Ishikawa (cell line): Measurements from ENCODE around the gene CYP39A1.

Experiments
- CEBPB ChIP-seq: IDR thresholded peaks from 2 replicates; pipeline ENCODE4 v1.6.1; 2012
- CREB1 ChIP-seq: IDR thresholded peaks from 2 replicates; pipeline ENCODE4 v1.6.1; 2012; ENCODE audit warnings: low read depth
- EGR1 ChIP-seq: IDR thresholded peaks from 2 replicates; pipeline ENCODE4 v1.6.1; 2012
- EP300 ChIP-seq: IDR thresholded peaks from 2 replicates; pipeline ENCODE4 v1.6.1; 2012; ENCODE audit warnings: borderline replicate concordance
- FOXM1 ChIP-seq: IDR thresholded peaks from 2 replicates; pipeline ENCODE4 v1.6.1; 2012; ENCODE audit warnings: low read depth, borderline replicate concordance
- MAX ChIP-seq: IDR thresholded peaks from 2 replicates; pipeline ENCODE4 v1.6.1; 2012
- NFIC ChIP-seq: IDR thresholded peaks from 2 replicates; pipeline ENCODE4 v1.6.1; 2012
- RAD21 ChIP-seq: IDR thresholded peaks from 2 replicates; pipeline ENCODE4 v1.6.1; 2012; ENCODE audit warnings: low read depth
- TAF1 ChIP-seq: IDR thresholded peaks from 2 replicates; pipeline ENCODE4 v1.6.1; 2012; ENCODE audit warnings: low read depth, mild to moderate bottlenecking
- TCF12 ChIP-seq: IDR thresholded peaks from 2 replicates; pipeline ENCODE4 v1.6.1; 2012; ENCODE audit warnings: low read depth
- TEAD4 ChIP-seq: IDR thresholded peaks from 2 replicates; pipeline ENCODE4 v1.6.1; 2012
- YY1 ChIP-seq: IDR thresholded peaks from 2 replicates; pipeline ENCODE4 v1.6.1; 2012; ENCODE audit warnings: low read depth
- ZBTB7A ChIP-seq: IDR thresholded peaks from 2 replicates; pipeline ENCODE4 v1.6.1; 2012; ENCODE audit warnings: low read depth
- TF ChIP-seq, protein P1 (sequence below): IDR thresholded peaks from 2 replicates; pipeline ENCODE4 v1.6.1; 2012; ENCODE audit warnings: low read depth, mild to moderate bottlenecking
- TF ChIP-seq, protein P2 (sequence below): IDR thresholded peaks from 2 replicates; pipeline ENCODE4 v1.6.1; 2012

The CYP39A1 gene

DNA sequence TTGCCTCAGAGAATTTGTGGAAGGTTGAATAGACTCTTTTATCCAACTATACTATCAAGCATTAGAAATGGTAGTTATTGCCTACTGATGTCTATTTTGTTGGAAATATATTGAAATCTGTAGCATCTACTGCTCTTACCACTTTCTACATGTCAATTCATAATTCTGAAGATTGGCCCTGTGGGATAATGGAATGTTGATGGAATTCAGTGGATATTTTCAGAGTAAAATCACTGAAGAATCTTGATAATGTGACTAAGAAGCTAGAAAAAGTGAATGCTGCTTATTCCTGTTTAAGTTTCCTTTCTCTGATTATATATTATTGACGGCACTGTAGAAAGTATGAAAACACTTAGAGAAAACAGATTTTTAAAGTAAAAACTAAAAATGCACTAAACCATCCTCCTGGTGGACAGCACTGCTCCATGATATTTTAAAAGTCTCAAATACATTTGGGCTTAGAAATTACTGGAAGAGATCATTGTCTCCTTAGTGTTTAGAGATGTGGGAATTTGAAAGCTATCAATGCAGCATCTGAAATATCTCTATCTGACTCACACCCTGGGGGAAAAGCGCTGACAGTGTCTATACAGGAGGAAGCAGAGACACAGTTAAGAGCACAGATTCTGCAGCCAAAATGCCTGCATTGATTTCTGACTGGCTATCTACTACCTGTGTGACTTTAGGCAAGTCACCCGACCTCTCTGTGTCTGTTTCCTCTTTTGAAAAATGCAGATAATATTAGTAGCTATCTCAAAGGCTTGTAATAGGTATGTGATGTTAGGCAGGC lies 123.5 kb downstream of the CYP39A1 start:
- TF ChIP-seq ZBTB7A (no peak), NFIC (no peak), MAX (no peak), TEAD4 (no peak), TCF12 (no peak), EP300 (no peak), EGR1 (no peak), CEBPB (no peak), YY1 (no peak)
- TF ChIP-seq, protein P1, sequence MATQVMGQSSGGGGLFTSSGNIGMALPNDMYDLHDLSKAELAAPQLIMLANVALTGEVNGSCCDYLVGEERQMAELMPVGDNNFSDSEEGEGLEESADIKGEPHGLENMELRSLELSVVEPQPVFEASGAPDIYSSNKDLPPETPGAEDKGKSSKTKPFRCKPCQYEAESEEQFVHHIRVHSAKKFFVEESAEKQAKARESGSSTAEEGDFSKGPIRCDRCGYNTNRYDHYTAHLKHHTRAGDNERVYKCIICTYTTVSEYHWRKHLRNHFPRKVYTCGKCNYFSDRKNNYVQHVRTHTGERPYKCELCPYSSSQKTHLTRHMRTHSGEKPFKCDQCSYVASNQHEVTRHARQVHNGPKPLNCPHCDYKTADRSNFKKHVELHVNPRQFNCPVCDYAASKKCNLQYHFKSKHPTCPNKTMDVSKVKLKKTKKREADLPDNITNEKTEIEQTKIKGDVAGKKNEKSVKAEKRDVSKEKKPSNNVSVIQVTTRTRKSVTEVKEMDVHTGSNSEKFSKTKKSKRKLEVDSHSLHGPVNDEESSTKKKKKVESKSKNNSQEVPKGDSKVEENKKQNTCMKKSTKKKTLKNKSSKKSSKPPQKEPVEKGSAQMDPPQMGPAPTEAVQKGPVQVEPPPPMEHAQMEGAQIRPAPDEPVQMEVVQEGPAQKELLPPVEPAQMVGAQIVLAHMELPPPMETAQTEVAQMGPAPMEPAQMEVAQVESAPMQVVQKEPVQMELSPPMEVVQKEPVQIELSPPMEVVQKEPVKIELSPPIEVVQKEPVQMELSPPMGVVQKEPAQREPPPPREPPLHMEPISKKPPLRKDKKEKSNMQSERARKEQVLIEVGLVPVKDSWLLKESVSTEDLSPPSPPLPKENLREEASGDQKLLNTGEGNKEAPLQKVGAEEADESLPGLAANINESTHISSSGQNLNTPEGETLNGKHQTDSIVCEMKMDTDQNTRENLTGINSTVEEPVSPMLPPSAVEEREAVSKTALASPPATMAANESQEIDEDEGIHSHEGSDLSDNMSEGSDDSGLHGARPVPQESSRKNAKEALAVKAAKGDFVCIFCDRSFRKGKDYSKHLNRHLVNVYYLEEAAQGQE: no peak
- TF ChIP-seq, protein P2, sequence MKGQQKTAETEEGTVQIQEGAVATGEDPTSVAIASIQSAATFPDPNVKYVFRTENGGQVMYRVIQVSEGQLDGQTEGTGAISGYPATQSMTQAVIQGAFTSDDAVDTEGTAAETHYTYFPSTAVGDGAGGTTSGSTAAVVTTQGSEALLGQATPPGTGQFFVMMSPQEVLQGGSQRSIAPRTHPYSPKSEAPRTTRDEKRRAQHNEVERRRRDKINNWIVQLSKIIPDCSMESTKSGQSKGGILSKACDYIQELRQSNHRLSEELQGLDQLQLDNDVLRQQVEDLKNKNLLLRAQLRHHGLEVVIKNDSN: no peak

DNA sequence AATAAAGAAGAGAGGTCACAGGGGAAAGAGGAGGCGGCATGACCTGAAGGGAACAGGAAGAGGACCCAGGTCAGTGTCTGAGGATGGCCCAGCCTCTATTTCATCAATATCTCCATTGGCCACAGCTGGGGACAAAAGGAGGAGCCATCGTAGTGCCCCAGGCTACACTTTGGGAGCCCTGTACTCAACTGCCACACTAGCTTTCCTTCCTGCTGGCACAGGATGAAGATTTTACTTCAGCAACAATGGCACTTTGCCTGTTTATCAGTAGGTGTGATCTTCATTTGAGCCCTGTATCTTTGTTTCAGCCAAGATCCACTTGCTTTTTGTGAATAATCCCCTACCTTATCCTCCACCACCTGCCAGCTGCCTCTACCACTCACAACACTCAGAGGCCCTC lies 126.0 kb downstream of the CYP39A1 start:
- TF ChIP-seq CEBPB: no peak
- TF ChIP-seq NFIC: no peak
- TF ChIP-seq TCF12: no peak
- no peak for TF ChIP-seq EP300
- no peak for TF ChIP-seq YY1
- TF ChIP-seq CREB1: no peak
- TF ChIP-seq, protein P2: no peak

DNA sequence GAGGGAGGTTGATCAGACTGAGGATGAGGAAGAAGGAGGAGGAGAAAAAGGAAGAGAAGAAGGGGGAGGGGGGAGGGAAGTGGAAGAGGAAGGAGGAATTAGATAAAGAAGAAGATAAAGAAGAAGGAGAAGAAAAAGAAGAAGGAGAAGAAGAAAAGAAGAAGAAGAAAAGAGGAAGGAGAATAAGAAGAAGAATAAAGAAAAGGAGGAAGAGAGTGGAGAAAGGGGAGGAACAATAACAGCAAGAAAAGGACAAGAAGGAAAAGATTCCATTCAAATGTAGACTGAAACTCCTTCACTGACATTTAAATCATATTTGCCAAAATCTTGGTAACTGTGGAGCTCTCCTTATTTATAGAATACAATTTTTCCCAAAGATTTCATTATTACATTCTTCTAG lies 127.0 kb downstream of the CYP39A1 start:
- TF ChIP-seq NFIC: no peak
- TF ChIP-seq CEBPB: no peak
- TF ChIP-seq EGR1: no peak
- no peak for TF ChIP-seq TEAD4
- TF ChIP-seq, protein P2: no peak
- TF ChIP-seq YY1: no peak
- no peak for TF ChIP-seq TAF1
- TF ChIP-seq FOXM1: no peak
- TF ChIP-seq ZBTB7A: no peak
- TF ChIP-seq CREB1: no peak
- no peak for TF ChIP-seq RAD21
- TF ChIP-seq EP300: no peak
- TF ChIP-seq TCF12: no peak

GRCh38 chr6:46521464-46521971 lies 131.1 kb downstream of the CYP39A1 start:
- no peak for TF ChIP-seq EP300
- no peak for TF ChIP-seq FOXM1
- TF ChIP-seq YY1: no peak
- TF ChIP-seq, protein P1: no peak
- TF ChIP-seq TAF1: no peak
- no peak for TF ChIP-seq CEBPB
- TF ChIP-seq MAX: no peak
- no peak for TF ChIP-seq RAD21
- TF ChIP-seq EGR1: no peak
- TF ChIP-seq, protein P2: no peak

DNA sequence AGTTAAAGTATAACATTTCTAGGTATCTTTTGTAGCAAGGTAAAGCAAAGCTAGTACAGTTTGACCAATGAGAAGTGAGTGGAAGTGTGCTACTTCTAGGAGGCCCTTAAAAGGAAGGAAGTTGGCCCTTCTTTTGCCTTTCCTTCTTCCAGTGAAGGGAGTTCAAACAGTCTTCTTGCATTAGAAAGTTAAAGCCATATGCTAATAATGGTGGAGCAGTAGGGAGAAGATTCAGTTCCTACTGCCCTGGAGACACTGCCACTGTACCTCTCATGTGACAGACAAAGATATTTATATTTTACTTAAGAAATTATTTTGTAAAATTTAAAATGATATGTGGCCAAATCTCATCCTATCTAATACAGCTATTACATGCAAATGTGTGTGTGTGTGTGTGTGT lies 135.4 kb downstream of the CYP39A1 start:
- no peak for TF ChIP-seq RAD21
- no peak for TF ChIP-seq FOXM1
- TF ChIP-seq TAF1: no peak
